Keratinocyte (primary cell): ENCODE measurements around the gene TK2. TPM values are rescaled to one million over a fixed set of nuclear protein-coding genes. Genes with fewer than 3 reads are reported as not detected.
A peak's percentile ranks its signal among the peaks of the same experiment; 100 is the strongest.

ENCODE experiments used
- DNase-seq: peaks from one replicate; pipeline ENCODE4 v3.0.0-alpha.2; 2011; ENCODE audit warnings: low read depth, missing footprints, low spot score
- FAIRE-seq: peaks from 2 replicates; lab custom pipeline; 2011; peaks lifted over from hg19 to GRCh38; lab: Jason Lieb, UNC
- H2AFZ ChIP-seq: 2 replicates; pipeline ENCODE4 v1.6.0; 2012; ENCODE audit warnings: low read length, control low read depth, inconsistent platforms; ENCODE audit not compliant: control insufficient read depth
- H3K27ac ChIP-seq: 2 replicates; pipeline ENCODE4 v1.5.1; 2011; ENCODE audit warnings: low read length; ENCODE audit not compliant: control insufficient read depth, insufficient read depth
- H3K27me3 ChIP-seq: 3 replicates; pipeline ENCODE4 v1.6.0; 2011; ENCODE audit warnings: low read length; ENCODE audit not compliant: control insufficient read depth, insufficient read depth; ENCODE audit errors: extremely low read depth
- H3K36me3 ChIP-seq, 2 experiments: 2 replicates in 1 of 2; 3 replicates in 1 of 2; pipeline ENCODE4 v1.5.1; 2011; ENCODE audit warnings: low read length in 2 of 2, mild to moderate bottlenecking in 1 of 2; ENCODE audit not compliant: control insufficient read depth in 2 of 2, insufficient read depth in 2 of 2; ENCODE audit errors: extremely low read depth in 1 of 2
- H3K4me1 ChIP-seq: 3 replicates; pipeline ENCODE4 v1.5.1; 2011; ENCODE audit warnings: low read length; ENCODE audit not compliant: control insufficient read depth, insufficient read depth; ENCODE audit errors: extremely low read depth
- H3K4me2 ChIP-seq: 3 replicates; pipeline ENCODE4 v1.6.0; 2011; ENCODE audit warnings: low read depth, low read length; ENCODE audit not compliant: control insufficient read depth, insufficient read depth; ENCODE audit errors: extremely low read depth
- H3K4me3 ChIP-seq, 3 experiments: fragments of 200-600 bp in 1 of 3; sonication (generic) in 1 of 3; 2 replicates in 2 of 3; 3 replicates in 1 of 3; pipeline ENCODE4 v1.5.1; 2011 to 2016; ENCODE audit warnings: low read length in 3 of 3, mild to moderate bottlenecking in 3 of 3, control low read depth in 2 of 3, inconsistent platforms in 1 of 3, low read depth in 1 of 3, mixed read lengths in 1 of 3, mixed run types in 1 of 3, moderate library complexity in 1 of 3; ENCODE audit not compliant: control insufficient read depth in 2 of 3, insufficient read depth in 2 of 3; ENCODE audit errors: extremely low read depth in 1 of 3
- H3K79me2 ChIP-seq: 2 replicates; pipeline ENCODE4 v1.6.0; 2012; ENCODE audit warnings: low read length; ENCODE audit not compliant: control insufficient read depth, insufficient read depth
- H3K9ac ChIP-seq: 3 replicates; pipeline ENCODE4 v1.6.0; 2011; ENCODE audit warnings: low read length; ENCODE audit not compliant: control insufficient read depth, insufficient read depth; ENCODE audit errors: extremely low read depth
- H3K9me1 ChIP-seq: 3 replicates; pipeline ENCODE4 v1.6.0; 2011; ENCODE audit warnings: low read length; ENCODE audit not compliant: control insufficient read depth, insufficient read depth; ENCODE audit errors: extremely low read depth
- H3K9me3 ChIP-seq: 2 replicates; pipeline ENCODE4 v1.5.1; 2012; ENCODE audit warnings: low read depth, low read length; ENCODE audit not compliant: control insufficient read depth
- H4K20me1 ChIP-seq: 3 replicates; pipeline ENCODE4 v1.6.0; 2011; ENCODE audit warnings: low read length; ENCODE audit not compliant: control insufficient read depth, insufficient read depth; ENCODE audit errors: extremely low read depth
- CTCF ChIP-seq, 3 experiments: IDR thresholded peaks in 1 of 3; conservative IDR thresholded peaks in 1 of 3; optimal IDR thresholded peaks in 1 of 3; 2 replicates in 2 of 3; 3 replicates in 1 of 3; pipeline versions ENCODE3 to v1.5.1; 2011; ENCODE audit warnings: low read length in 3 of 3, mild to moderate bottlenecking in 3 of 3, moderate library complexity in 2 of 3, control low read depth in 1 of 3, inconsistent platforms in 1 of 3; ENCODE audit not compliant: insufficient read depth in 2 of 3; ENCODE audit errors: extremely low read depth in 1 of 3
- EZH2 ChIP-seq: IDR thresholded peaks from one replicate; pipeline ENCODE4 v1.6.1; 2012; ENCODE audit warnings: inconsistent platforms, mild to moderate bottlenecking, low read length, moderate library complexity
- dilution Hi-C: fragments of 300-500 bp; cut with MboI; formaldehyde crosslinking; loops from one replicate; pipeline ENCODE4 v1.7.0; 2020; ENCODE audit warnings: low sequenced_read_pairs; ENCODE audit not compliant: extremely low pct_ligation_motif_present
- polyA plus RNA-seq, 5 experiments: library from polyadenylated mRNA; depleted of rRNA in 3 of 5; stranded (reverse) in 3 of 5; stranded (forward) in 1 of 5; unstranded in 1 of 5; fragments of >200 nt; gene quantifications; 1 replicate in 1 of 5; 2 replicates in 3 of 5; 3 replicates in 1 of 5; pipeline versions ENCODE4 v1.2.1 to v1.2.3, GENCODE V29; 2011 to 2012; ENCODE audit warnings: missing spikeins in 2 of 5, low read depth in 1 of 5, low replicate concordance in 1 of 5

Gene TK2
- polyA plus RNA-seq, 1 donor (not counting 4 experiments of a cell fraction or from before 2014, with no cell fraction given) = 19.7 TPM

- Histone ChIP-seq H3K9me3 (no peaks in the 10 kb centered on the region), H3K27ac (no peak overlapping the region), H3K4me1 (peaks cover 22% of the 10 kb centered on the region), H3K79me2 (no peaks in the 10 kb centered on the region), H3K27me3 (no peaks in the 10 kb centered on the region), H3K9me1 (no peaks in the 10 kb centered on the region), H3K9ac (no peak overlapping the region), H3K4me3 (peak overlapping the region in 2 of 3 experiments; percentile 1 to 52), H3K36me3 (no peaks in the 10 kb centered on the region), H2AFZ (no peak overlapping the region), H3K4me2 (peak overlapping the region; percentile 90), H4K20me1 (no peaks in the 10 kb centered on the region)
- DNase-seq = no peak
- dilution Hi-C loops = no loop called here
- FAIRE-seq = no peak
- no peak for TF ChIP-seq CTCF (optimal IDR thresholded peaks at IDR 0.05 in 1 of 3, IDR thresholded peaks at IDR 0.05 in 1 of 3, conservative IDR thresholded peaks at IDR 0.05 in 1 of 3; ENCODE audit: extremely low read depth in 1 of 3, insufficient read depth in 2 of 3, low read length in 3 of 3)
Observed at GRCh38 chr16:66553223-66553622, 3.3 kb upstream of the TK2 start.

- Histone ChIP-seq H3K4me3 (peak within 1 kb of the TSS; percentile 52 to 75 (median 61)), H3K9ac (peak within 1 kb of the TSS; percentile 66), H2AFZ (peak within 1 kb of the TSS; percentile 91), H4K20me1 (no peaks in the 10 kb centered on the region), H3K27ac (peak within 1 kb of the TSS; percentile 36), H3K4me2 (peak within 1 kb of the TSS; percentile 90), H3K4me1 (peaks cover 26% of the 10 kb centered on the region), H3K9me1 (no peaks in the 10 kb centered on the region), H3K79me2 (no peaks in the 10 kb centered on the region), H3K27me3 (no peaks in the 10 kb centered on the region), H3K9me3 (no peaks in the 10 kb centered on the region), H3K36me3 (no peaks in the 10 kb centered on the region)
- FAIRE-seq = peak; percentile 60
- dilution Hi-C loops = no loop called here
- DNase-seq = peak; percentile 44
- TF ChIP-seq CTCF (optimal IDR thresholded peaks at IDR 0.05 in 1 of 3, IDR thresholded peaks at IDR 0.05 in 1 of 3, conservative IDR thresholded peaks at IDR 0.05 in 1 of 3; ENCODE audit: extremely low read depth in 1 of 3, insufficient read depth in 2 of 3, low read length in 3 of 3) = no peak
- no peak for TF ChIP-seq EZH2
Observed at GRCh38 chr16:66552286-66553177, 2.6 kb upstream of the TK2 start, which contains the start of gene CKLF. Gene CKLF (plus strand): TSS chr16:66552576. CDS start chr16:66552716, 140 bp downstream.
